ENCODE measurements around the gene ELL2.

DNA sequence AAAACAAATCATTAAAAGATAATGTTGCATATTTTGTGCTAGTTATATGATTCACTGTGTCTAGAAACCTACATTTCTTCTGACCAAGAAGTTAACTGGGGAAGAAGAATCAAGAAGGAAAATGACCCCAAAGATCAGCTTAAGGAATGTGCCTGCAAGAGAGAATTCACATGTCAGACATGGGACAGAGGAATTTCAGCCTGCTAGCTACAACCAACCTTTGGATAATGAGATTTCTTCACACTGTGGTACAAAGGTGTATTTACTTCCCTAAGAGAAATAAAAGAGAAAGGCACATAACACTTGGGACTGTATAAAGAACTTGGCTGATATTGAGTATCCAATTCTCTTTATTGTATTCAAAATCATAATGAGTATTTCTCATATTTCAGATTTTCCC is 39.6 kb upstream of the ELL2 start:
- TF ChIP-seq GATA1 (IDR thresholded peaks at IDR 0.05; ENCODE audit: low read depth, low read length) (no peak), POLR2A (IDR thresholded peaks at IDR 0.05; ENCODE audit: low read length) (no peak)

All from erythroblast (primary cell).